NCI-H1092 treated with DMSO at 0.1 percent for 48 hours (cell line): ENCODE data around the gene PTPRN.
A peak's percentile ranks its signal among the peaks of the same experiment; 100 is the strongest.
"Not testable (repeated sequence)": the region's sequence is repeated elsewhere in the genome, so short reads cannot be mapped to it uniquely, and the experiment has no call there.

Experiments
- DNase-seq: peaks from one replicate; lab custom pipeline; 2025; lab: John Stamatoyannopoulos, UW

The PTPRN gene

DNA sequence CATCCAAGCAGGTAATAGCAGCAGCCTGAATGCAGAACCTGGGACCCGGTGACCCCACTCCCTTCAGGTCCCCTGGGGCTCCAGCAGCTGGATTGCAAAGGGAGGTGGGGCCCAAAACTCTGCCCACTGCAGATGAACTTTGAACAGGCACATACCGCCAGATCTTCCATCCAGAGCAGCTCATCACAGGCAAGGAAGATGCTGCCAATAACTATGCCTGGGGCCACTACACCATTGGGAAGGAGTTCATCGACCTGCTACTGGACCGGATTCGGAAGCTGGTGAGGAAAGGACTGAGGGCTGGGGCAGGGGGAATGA, 39.2 kb downstream of the PTPRN start:
- DNase-seq = no peak

DNA sequence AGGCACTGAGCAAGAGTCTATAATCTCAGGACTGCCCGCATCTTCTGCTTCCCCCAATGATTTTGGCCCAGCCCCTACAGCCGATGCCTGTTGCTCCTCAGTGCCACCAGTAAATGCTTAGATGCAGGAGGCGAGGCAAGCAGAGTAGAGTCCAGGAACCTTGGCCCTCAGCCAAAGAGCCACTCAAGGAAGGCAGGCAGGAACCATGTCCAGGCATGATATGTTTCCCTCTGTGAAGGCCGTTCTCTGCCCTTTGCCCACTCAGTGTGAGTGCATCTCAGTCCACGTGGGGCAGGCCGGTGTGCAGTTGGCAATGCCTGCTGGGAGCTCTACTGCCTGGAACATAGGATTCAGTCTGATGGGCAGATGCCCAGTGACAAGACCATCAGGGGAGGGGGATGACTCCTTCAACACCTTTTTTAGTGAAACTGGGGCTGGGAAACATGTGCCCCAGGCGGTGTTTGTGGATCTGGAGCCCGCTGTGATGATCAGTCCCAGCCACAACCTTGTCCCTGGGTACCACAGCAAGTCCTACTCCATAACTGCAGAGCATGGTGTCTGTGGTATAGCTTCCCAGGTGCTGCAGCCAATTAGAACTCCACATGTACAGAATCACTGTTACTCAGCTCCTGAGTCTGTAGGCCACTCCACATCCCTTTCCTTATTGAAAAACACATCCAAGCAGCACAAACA, 39.7 kb downstream of the PTPRN start:
- DNase-seq = no peak

DNA sequence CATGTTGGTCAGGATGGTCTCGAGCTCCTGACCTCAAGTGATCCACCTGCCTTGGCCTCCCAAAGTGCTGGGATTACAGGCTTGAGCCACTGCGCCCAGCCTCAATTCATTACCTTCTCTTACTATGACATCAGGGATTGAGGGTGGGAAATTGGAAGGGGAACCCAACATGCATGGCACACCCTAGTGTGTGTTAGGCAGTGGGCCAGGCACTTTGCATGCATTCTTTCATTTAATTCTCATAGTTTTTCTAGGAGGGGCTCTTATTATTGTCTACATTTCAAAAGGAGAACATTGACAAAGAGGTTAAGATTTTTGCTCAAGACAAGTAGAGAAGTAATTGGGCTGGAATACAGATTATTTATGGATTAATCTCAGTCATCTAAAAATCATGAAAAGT, 40.9 kb downstream of the PTPRN start:
- no peak for DNase-seq

DNA sequence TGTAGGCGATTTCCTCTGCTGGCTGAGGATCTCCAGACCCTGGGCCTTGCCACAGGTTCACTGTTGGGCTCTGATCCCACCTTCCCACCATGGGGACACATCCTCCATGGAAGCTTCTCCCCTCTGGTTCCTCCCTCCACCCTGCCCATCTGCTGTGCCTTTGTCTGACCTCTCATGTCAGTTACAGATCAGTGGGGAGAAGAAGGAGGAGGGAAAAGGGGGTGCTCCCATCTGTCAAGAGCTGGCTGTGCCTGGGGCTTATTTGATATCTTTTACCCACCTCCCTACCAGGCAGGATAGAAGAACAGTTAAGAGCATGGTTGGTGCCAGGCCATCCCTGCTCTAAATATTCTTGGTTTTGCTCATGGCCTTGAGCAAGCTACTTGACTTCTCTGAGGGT, 42.3 kb downstream of the PTPRN start:
- DNase-seq = no peak

DNA sequence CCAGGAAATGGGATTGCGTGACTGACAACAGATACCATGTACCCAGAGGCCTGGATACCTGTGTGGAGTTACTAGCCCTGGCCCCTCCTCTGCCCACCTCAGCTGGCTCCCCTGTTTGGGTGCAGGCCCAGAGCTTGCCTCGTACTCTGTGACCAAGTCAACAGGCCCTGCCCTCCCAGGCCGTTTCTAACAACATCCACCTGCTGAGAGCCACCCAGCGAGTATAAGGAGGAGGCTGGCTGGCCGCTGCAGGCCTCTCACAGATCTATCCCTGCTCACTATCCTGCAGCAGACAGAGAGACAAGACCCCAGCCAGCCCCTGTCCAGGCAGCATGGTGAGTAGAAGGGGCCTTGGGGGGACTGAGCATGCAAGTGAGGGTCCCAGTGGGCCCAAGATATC, 43.0 kb downstream of the PTPRN start:
- DNase-seq = no peak

DNA sequence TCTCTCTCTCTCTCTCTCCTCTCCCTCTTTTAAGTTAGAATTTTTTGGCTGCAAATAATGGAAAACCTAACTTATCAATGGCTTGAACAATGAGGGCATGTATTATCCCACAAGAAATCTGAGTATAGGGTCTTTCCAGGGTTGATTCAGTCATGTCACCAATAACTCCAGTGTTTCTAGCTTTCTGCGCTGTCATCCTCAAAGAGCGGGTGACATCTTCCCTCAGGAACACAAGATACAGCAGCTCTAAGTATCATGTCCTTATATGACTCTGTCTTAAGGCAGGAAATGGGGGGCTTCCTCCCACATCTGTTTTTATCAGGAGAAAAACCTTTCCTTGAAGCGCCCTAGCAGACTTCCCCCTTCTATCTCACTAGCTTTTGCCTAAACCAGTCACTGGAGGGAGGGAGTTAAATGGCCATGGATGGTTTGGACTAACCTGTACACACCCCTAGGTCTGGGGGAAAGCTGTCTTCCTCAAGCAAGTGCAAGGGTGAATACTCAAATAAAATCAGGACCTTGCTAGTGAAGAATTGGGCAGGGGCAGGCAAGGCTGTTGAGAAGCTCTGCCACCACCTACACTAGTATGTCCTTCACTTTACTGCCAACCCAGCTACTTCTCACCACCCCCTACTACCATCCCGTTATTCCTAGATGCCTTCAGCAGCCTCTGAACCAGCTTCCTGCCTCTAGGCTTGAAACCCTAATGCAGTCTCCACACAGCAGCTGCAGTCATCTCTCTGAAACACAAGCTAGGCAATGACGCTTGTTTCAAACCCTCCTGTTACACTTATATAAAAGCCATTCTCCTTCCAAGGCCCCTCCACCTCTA, 48.0 kb downstream of the PTPRN start:
- DNase-seq = no peak

DNA sequence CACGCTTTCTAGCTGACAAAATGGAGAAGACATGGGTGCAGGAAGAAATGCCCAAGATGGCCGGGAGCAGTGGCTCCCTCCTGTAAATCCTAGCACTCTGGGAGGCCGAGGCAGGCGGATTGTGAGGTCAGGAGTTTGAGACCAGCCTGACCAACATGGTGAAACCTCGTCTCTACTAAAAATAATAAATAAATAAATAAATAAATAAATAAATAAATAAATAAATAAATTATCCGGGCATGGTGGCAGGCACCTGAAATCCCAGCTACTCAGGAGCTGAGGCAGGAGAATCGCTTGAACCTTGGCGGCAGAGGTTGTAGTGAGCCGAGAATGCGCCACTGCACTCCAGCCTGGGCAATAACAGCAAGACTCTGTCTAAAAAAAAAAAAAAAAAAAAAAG, 50.3 kb downstream of the PTPRN start:
- not testable (repeated sequence) for DNase-seq

DNA sequence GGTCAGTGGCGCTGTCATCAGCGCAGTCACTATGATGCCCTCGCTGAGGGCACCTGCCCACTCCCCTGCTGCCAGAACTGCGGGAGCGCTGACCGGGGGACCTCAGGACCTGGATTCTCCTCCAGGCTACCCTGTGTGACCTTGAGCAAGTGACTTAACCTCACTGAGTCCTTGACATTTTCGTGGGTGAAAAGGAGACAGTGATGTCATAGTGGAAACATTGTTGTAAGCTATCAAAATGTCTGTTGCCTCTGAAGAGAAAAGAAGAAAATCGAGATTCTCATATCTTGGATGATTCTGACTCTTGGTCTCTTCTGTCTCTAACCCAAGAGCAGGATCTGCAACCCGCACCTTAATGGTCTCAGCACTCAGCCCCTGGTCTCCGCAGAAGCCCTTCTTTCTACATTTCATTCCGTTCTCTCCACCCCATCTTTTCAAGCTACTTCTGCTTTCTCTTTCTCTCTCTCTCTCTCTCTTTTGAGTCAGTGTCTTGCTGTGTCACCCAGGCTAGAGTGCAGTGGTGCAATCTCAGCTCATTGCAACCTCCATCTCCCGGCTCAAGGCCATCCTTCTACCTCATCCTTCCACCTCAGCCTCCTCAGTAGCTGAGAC, 54.5 kb downstream of the PTPRN start:
- DNase-seq = no peak

DNA sequence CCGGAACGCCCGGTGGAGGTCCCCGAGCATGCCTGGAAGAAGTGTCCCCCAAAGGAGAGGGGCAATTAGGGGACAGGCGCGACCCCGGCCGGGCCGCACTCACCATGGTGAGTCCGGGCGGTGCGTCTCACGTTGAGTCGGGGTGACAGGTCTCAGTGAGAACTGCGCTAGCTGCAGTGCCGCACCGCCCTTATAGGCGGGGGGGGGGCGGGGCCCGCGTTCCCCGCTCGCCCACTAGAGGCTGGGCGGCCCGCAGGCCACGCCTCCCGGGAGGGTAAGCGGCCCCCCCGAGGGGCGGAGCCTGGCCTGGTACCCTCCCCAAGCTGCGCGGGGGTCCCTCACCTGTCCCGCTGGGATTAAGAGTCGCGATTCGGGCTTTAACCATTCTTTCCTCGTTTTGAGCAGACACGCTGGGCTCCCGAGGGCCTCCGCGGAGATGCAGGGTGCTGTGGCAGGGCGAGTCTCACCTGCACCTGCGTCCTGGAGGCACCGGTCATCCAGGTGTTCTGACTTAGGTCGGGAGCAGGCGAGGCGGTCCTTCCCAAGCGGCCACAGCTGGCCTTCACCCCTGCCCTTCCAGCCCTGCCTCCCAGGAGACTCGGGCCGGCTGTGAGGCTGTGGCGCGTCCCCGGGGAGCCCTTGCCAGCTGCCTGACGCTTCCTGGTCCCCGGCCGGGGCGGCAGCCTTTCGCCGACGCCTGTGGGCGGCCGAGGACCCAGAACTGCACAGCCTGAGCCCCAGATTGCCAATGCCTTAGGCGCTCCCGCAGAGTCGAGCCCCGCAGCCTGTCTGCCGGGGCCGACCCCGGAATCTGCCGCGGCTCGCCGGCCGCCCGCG, 55.2 kb downstream of the PTPRN start, which contains the start of gene TUBA4A:
Gene TUBA4A, minus strand, starts transcription at position 166 of the 837 bp plus-strand sequence. Its CDS starts 60 bp downstream, at position 106.
- DNase-seq = peak; percentile 35

DNA sequence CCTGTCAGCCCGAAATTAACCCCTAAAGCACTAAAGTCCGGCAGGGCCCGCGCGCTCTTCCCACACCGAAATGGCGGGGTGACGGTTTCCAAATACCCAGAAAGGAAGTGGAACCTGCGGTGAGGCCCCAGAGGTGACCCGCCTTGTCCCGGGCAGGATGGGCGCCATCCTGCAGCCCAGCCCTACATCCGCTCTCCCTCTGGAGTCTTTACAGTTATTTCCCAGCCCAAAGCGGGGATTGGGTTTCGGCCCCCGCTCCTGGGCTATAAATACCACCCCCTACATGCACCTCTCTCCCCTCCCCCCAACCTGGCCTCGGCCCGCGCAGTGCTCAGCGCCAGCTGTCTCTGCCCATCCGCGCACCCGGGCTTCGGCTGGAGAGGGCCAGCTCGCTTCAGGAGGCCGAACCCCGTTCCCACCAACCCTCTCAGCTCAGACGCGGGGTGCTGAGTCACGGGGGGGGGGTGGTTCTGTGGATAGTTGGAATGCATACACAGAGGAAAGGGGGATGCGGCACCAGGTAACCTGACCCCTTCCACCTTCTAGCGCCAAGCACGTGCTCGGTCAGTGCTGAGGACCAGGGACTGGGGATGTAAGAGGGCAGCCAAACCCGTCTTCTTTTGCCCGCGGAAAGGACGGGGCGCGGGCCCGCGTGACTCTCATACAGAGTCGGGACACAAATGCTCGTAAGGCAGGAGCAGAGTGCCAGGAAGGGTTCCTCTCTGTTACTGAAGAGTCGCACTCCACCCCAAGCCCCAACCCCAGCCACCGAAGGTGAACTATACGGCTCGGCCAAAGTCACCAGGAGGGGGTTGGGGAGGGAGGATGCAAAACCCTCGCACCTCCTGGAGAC, 56.1 kb downstream of the PTPRN start, which contains the start of gene TUBA4B:
Gene TUBA4B, plus strand, starts transcription at position 344 of the 853 bp plus-strand sequence. Its CDS starts 165 bp downstream, at position 509.
- DNase-seq = no peak

DNA sequence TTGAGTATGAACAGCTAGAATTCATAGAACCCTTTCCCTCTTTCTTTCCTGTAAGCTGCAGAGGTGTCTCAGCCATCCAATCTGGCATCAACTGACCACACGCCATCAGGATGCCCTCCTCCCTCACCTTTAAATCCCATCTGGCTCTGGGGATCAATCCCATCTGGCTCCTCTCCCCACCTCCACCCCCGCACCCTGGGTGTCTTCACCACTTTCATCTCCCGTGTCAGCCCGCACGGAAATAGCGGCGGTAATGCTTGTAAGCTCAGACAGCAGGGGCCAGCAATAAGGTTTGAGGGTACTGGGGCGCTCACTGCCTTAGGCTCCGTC, 56.7 kb downstream of the PTPRN start:
- no peak for DNase-seq

DNA sequence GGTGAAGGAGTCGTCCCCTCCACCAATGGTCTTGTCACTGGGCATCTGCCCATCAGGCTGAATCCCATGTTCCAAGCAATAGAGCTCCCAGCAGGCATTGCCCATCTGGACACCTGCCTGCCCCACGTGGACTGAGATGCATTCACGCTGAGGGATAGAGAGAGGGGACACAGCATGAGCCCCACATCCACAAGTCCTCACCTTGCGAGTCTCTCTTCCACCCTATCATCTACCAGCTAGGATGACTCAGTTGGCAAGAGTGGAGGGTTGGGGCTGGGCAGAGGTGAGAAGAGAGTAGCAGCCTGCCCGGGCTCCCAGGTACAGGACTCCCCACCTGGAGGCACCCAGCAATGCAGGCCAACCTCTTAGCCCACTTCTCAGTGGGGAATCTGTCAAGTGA, 57.1 kb downstream of the PTPRN start:
- no peak for DNase-seq

DNA sequence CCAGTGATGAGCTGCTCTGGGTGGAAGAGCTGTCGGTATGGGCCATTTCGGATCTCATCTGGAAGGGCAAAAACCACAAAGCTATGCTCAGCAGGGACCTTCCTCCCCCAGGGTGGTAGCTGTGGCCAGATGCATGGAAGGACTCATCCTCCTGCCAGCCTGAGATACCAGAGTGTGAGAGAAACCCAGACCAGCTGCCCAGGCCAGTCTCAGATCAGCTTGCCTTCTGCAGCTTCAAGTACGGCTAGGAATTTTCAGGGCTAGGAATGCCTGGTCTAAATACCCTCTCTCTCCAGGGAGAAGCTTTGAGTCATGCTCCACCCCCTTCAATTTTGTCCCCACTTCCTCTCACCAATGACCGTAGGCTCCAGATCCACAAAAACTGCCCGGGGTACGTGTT, 57.5 kb downstream of the PTPRN start:
- no peak for DNase-seq

DNA sequence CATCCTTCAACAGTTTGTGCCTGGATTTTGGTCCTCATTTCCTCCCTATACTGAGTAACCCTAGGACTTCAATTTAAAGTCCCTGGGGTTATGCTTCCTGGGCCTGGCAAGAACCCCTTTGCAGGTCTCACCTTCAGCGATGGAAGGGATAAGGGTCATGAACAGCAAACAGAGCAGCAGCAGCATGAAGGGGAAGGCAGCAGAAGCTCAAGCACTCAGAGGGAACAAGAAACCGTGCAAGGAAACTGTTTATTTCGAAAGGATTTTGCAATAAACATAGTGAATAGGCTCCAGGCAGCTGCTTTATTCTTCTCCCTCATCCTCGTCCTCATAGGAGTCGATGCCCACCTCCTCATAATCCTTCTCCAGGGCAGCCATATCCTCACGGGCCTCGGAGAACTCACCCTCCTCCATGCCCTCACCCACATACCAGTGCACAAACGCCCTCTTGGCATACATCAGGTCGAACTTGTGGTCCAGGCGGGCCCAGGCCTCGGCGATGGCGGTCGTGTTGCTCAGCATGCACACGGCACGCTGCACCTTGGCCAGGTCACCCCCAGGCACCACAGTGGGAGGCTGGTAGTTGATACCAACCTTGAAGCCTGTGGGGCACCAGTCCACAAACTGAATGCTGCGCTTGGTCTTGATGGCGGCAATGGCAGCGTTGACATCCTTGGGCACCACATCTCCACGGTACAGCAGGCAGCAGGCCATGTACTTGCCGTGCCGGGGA, 59.0 kb downstream of the PTPRN start:
- DNase-seq = no peak

DNA sequence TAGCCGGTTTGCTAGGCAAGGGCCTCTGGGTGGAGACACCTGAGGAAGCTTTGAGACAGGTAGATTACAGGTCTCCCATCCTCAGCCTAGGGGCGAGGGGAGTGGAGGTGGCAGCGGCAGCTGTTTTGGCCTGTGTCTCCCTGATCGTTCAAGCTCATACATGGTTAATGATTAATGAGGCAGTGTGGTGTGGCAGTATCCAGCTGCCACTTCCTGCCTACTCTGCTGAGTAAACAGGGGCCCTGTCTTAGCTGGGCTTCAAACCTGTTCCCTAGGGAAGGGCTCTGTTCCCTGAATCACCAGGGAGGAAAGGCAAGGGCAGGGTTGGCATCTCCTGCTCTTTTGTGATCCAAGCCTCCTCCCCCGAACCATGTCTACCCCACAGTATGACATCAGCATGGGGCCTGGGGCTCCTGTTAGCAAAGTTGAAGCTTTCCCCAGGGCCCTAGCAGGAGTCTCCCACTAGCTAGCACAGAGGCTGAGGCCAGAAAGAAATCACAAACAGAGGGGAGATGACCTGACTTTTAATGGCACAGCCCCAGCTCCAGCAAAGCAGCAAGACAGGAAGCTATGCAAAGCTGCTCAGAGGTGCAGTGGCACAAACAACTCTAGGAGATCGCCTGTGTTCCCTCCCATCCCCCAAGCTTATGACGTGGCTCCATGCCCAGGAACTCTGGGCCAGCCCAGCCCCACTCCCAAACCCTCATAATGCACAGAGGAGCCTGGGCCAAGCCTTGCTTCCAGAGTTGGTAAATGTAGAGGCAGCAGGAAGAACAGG, 59.8 kb downstream of the PTPRN start:
- peak; percentile 12 for DNase-seq

DNA sequence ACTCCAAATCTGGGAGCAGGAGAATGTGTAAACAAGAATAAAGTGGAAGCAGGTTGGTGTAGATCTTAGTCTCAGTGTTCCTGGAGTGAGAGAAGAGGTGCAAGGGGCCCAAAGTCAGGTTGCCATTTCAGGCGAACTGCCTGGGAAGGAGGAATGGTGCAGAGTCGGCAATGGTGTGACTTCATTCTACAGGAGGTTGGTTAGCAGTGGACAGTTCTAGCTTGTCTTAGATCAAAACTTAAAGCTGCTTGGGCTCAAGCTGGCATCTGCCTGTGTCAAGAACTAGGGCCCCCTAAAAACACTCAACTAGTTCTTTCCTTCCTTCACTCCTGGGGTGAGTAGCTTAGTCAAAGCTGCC, 60.4 kb downstream of the PTPRN start:
- DNase-seq = no peak

DNA sequence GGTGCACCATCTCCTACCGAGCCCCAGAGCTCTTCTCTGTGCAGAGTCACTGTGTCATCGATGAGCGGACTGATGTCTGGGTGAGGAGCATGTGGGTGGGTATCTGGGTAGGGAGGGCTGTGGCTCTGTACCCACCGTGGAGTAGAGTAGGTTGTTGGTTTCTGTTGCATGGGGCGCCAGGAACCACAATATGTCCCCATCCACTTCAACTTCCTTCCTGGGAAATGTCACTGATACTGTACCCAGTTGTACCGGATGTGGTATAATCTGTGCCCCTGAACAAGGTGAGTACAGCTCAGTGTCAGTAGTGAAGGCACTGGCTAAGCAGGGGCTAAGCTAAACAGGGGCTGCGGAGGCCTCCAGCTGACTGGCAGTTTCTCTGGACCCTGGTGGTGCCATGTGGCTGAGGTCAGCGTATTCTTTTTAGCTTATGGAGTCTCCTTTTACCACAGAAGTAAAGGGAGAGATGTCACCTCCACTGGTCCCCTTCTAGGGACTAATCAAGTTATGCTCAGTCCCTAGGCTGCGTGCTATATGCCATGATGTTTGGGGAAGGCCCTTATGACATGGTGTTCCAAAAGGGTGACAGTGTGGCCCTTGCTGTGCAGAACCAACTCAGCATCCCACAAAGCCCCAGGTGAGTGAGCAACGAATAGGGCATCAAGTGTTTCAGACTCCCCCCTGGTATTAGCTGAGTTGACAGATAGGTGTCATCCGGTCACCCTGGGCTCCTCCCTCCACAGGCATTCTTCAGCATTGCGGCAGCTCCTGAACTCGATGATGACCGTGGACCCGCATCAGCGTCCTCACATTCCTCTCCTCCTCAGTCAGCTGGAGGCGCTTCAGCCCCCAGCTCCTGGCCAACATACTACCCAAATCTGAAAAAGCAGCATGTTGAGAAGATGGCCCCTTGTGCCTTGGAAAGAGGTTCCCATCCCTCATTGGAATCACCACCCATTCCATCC, 61.2 kb downstream of the PTPRN start:
- DNase-seq = no peak

DNA sequence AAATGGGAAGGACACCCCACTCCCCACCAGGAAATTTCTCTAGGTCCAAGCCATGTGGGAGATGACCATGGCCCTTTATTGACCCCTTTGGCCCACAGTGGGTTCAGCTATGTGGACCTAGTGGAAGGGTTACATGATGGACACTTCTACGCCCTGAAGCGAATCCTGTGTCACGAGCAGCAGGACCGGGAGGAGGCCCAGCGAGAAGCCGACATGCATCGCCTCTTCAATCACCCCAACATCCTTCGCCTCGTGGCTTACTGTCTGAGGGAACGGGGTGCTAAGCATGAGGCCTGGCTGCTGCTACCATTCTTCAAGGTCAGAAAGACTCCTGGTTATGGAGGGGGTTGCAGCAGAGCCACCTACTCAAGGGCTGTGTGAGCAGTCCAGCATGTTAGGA, 62.6 kb downstream of the PTPRN start:
- no peak for DNase-seq

DNA sequence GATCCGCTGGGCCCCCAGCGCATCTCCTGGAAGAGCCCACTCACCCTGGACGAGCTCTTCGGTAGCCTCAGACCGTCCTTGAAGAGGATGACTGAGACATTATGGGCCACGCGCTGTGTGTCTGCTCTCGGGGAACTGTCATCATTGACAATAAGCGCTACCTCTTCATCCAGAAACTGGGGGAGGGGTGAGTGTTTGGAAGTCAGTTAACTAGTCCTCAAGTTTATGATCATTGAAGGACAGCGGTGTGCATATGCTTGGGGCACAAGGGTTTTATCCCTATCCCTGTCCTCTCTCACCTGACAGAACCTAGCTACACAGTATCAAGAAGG, 63.3 kb downstream of the PTPRN start:
- no peak for DNase-seq
